ENCODE data around the gene ZBTB9. TPM values are rescaled to one million over a fixed set of nuclear protein-coding genes. Genes with fewer than 3 reads are reported as not detected.

Gene ZBTB9
- total RNA-seq, 1 donor from 2014 or later: 11.1 TPM

- DNase-seq (ENCODE audit: low spot score): no peak
Measured at GRCh38 chr6:33418690-33419291, 35.6 kb upstream of the ZBTB9 start.

GRCh38 chr6:33419580-33420490 is 34.5 kb upstream of the ZBTB9 start, which contains the start of gene SYNGAP1:
Gene SYNGAP1, plus strand, starts transcription at chr6:33420065. Its CDS starts 200 bp downstream, at chr6:33420265.
- peak; percentile 72 for DNase-seq (ENCODE audit: low spot score)

GRCh38 chr6:33420491-33421343 is 33.7 kb upstream of the ZBTB9 start:
- no peak for DNase-seq (ENCODE audit: low spot score)

GRCh38 chr6:33421344-33421643 is 33.1 kb upstream of the ZBTB9 start:
- no peak for DNase-seq (ENCODE audit: low spot score)

- no peak for DNase-seq (ENCODE audit: low spot score)
Measured at GRCh38 chr6:33423777-33424176, 30.6 kb upstream of the ZBTB9 start.

GRCh38 chr6:33424855-33425667 is 29.3 kb upstream of the ZBTB9 start:
- DNase-seq (ENCODE audit: low spot score): no peak

GRCh38 chr6:33425668-33426577 is 28.5 kb upstream of the ZBTB9 start:
- peak; percentile 88 for DNase-seq (ENCODE audit: low spot score)

GRCh38 chr6:33426590-33427511 is 27.5 kb upstream of the ZBTB9 start:
- no peak for DNase-seq (ENCODE audit: low spot score)

GRCh38 chr6:33427585-33428223 is 26.7 kb upstream of the ZBTB9 start:
- no peak for DNase-seq (ENCODE audit: low spot score)

GRCh38 chr6:33428224-33428965 is 26.0 kb upstream of the ZBTB9 start:
- DNase-seq (ENCODE audit: low spot score): no peak

- DNase-seq (ENCODE audit: low spot score): no peak
Measured at GRCh38 chr6:33428966-33429749, 25.2 kb upstream of the ZBTB9 start.

GRCh38 chr6:33429750-33430052 is 24.7 kb upstream of the ZBTB9 start:
- no peak for DNase-seq (ENCODE audit: low spot score)

- DNase-seq (ENCODE audit: low spot score): no peak
Measured at GRCh38 chr6:33430334-33430733, 24.0 kb upstream of the ZBTB9 start.

GRCh38 chr6:33430991-33431879 is 23.1 kb upstream of the ZBTB9 start:
- peak; percentile 75 for DNase-seq (ENCODE audit: low spot score)

- DNase-seq (ENCODE audit: low spot score): no peak
Measured at GRCh38 chr6:33431880-33432541, 22.4 kb upstream of the ZBTB9 start.

- DNase-seq (ENCODE audit: low spot score): no peak
Measured at GRCh38 chr6:33432546-33432945, 21.8 kb upstream of the ZBTB9 start.
